NCI-H2196 treated with DMSO at 0.1 percent for 48 hours (cell line): ENCODE data around the gene DENR.
"Not testable (repeated sequence)": the region's sequence is repeated elsewhere in the genome, so short reads cannot be mapped to it uniquely, and the experiment has no call there.

ENCODE experiments used
- DNase-seq: peaks from one replicate; lab custom pipeline; 2025; ENCODE audit not compliant: unreplicated experiment; lab: John Stamatoyannopoulos, UW

The DENR gene

DNA sequence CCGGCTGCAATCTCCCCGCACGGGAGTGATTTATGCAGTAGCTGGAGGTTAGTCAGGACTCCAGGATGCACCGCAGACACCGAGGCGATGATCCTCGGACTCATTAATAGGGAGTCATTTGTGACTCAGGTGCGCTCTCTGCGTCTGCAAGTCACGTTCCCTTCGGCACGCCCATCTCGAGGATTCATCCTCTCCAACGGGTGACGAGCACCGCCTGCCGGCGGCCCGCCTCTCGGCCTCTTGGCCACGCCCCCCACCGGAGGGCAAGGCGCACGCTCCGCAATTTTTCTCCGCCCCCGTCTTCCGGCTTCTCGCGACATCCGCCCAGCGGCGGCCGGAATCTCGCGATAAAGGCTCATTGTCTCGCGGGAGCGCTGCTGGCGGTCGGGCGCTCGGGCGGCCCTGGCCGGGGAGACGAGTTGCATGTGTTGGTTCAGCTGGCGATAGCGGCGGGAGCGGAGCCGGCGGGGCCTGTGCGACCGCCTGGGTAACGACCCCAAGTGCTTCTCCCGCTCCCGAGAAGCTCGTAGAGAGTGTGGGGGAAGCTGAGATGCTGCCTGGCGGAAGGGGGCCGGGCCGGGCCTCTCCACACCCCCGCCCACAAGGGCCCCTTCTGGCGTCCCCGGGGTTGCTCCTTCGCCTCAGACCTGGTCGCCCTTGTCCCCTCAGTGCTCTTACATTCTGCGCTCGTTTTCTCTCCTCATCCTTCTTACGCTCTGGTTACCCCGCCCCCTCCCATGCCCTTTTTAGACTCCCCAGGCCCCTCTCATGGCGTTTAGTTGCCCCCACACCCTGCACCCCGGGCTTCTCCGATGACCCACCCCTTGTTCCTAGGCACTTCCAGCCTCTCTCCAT is at the start of gene DENR:
Gene DENR (plus strand): TSS at position 361 of the 855 bp plus-strand sequence. CDS start 878 bp downstream, outside the sequence.
- peak; percentile 95 for DNase-seq

- not testable (repeated sequence) for DNase-seq
Measured at GRCh38 chr12:122702890-122703611, 49.6 kb upstream of the DENR start, which contains the start of gene HCAR2. Gene HCAR2 (minus strand): TSS chr12:122703357. CDS start chr12:122703283, 74 bp downstream.

GRCh38 chr12:122703841-122704240 is 48.8 kb upstream of the DENR start:
- not testable (repeated sequence) for DNase-seq

DNA sequence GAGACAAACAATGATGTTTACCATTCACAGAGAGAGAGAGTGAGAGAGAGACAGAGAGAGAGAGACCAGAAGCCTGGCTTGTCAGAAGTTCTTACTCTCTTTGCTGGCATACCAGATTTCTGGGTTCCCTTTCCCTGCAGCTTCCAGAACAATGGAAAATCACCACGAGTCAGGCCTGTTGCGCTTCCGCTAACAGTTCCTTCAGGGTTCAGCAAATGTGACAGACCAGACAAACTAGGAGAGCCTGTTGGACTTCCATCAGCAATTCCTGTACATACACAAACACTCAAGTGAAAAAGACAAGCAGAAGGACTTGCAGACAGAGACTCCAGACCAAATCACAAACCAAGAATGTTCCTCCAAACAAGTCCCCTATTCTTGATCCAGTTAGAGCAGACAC is 43.3 kb upstream of the DENR start:
- not testable (repeated sequence) for DNase-seq

DNA sequence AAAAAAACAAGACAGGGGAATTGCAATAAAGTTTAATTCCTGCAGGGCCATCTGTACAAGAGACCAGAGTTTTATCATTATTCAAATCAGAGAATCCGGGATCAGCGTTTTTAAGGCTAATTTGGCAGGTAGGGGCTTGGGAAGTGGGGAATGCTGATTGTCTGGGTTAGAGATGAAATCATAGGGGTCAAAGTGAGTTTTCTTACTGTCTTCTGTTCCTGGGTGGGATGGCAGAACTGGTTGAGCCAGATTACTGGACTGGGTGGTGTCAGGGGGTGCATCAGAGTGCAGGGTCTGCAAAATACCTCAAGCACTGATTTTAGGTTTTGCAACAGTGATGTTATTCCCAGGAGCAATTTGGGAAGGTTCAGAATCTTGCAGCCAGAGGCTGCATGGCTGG is 42.3 kb upstream of the DENR start:
- not testable (repeated sequence) for DNase-seq

GRCh38 chr12:122711266-122711665 is 41.4 kb upstream of the DENR start:
- DNase-seq: not testable (repeated sequence)

GRCh38 chr12:122713491-122714188 is 39.0 kb upstream of the DENR start:
- DNase-seq: not testable (repeated sequence)

GRCh38 chr12:122715211-122715610 is 37.4 kb upstream of the DENR start:
- not testable (repeated sequence) for DNase-seq

DNA sequence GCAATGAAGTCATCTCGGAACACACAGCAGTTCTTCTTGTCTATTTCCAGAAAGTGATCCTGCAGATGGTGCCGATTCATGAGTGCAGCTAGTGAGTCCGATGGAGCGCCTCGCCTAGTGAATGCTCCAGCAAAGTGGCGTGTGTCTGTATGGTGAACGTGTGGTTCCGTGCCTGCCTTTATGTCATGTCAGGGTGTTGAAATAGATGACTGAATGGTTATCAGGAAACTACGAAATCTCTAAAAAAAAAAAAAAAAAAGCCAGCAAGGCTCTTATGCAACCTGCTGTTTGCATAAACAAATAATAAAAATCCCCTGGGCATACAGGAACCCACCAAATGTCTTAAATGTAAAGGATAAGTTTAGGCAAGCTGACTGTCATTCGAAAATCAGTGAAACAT is 36.0 kb upstream of the DENR start, which contains the start of gene HCAR3:
Gene HCAR3 (minus strand): TSS at position 154 of the 400 bp plus-strand sequence. CDS start 74 bp downstream, at position 80.
- DNase-seq: not testable (repeated sequence)

DNA sequence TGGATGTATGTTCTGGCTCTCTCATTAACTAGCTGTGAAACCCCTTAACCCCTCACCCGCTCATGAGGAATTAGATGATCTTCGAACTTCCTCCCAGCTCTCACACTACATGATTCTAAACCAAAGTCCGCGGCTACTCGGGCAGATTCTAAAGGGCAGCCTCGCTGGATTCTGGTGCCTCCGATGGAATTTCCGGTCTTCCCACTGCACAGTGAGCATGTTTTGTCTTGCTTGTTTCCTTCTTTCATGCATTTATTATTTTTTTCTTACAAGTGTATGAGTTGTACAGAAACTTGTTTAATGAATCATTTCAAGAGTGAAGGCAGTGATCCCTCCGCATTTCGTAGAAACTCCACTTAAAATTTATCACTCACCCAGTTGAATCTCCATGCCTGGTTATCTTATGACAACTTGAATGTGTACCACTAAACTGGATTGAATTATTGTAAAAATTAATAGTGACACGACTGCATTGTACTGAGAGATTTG is 31.5 kb upstream of the DENR start:
- DNase-seq: no peak

DNA sequence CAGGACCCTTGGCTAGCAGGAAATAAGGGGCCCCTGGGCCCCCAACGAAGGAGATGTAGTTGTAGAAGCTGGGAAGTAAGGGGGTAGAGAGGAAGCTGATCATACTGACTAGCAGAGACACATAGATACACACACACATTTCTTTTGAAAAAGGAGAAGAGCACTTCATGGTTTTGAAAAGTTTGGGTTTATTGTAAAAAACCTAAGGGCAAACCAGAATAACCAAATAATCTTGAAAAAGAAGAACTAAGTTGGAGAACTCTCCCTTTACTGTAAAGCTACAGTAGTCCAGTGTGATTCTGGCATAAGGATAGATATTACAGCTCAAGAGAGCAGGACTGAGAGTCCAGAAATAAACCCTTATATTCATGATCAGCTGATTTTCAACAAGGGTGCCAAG is 30.2 kb upstream of the DENR start:
- no peak for DNase-seq

DNA sequence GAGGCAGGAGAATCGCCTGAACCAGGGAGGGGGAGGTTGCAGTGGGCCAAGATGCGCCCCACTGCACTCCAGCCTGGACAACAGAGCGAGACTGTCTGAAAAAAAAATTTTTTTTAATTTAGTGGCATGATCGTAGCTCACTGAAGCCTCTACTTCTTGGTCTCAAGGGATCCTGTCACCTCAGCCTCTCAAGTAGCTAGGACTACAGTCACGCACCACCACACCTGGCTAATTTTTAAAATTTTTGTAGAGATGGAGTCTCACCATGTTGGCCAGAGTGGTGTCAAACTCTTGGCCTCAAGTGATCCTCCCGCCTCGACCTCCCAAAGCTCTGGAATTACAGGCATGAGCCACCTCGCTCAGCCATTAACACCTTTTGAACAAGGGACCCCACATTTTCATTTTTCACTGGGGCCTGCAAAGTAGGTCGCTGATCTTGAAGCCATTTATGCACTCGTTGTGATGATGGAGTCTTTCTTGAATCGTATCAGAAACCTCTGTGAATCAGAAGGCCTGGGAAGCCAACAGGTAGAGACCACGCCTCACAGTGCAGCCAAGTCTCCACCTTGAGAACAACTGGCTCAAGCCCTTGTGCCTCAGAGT is 27.9 kb upstream of the DENR start:
- no peak for DNase-seq

DNA sequence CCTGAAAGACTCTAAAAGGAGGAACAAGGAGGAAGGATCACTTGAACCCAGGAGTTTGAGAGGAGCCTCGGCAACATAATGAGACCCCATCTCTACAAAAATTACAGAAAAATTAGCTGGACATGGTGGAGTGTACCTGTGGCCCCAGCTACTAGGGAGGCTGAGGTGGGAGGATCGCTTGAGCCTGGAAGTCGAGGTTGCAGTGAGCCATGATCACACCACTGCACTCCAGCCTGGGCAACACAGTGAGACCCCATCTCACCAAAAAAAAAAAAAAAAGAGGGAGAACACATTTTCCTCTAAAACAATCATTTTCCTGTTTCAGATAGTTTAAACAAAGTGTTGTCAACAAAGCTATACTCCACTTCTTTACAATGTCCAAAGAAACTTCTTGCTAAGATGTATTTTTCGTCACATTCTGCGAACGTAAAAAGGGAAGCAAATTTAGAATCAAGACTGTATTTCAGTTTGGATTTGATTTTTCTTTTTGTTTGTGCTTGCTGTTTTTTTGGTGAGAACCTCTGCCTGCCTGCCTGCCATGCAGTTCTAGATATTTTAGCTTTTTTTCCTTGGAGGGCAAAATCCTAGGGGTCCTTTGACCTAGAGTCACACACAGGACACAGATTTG is 27.1 kb upstream of the DENR start:
- no peak for DNase-seq

DNA sequence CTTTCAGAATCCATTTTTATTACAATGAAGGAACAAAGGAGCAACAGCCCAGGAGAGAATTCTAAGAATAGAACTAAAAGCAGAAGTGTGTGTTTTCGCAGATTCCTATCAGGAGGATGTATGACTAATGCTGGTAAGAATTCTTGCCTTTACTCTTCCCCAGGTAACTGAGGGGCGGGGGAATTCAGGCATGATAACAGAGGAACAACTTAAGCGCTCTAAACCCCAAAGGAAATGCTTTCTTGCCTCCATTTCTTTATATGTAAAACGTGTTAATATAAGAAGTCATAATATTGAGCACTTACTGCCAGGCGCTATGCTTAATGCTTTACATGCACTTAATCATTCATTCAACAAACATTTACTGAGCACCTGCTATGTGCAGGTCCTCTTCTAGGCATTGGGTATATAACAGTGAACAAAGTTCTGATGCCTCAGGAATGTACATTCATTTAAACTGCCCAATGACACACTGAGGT is 26.5 kb upstream of the DENR start:
- no peak for DNase-seq

DNA sequence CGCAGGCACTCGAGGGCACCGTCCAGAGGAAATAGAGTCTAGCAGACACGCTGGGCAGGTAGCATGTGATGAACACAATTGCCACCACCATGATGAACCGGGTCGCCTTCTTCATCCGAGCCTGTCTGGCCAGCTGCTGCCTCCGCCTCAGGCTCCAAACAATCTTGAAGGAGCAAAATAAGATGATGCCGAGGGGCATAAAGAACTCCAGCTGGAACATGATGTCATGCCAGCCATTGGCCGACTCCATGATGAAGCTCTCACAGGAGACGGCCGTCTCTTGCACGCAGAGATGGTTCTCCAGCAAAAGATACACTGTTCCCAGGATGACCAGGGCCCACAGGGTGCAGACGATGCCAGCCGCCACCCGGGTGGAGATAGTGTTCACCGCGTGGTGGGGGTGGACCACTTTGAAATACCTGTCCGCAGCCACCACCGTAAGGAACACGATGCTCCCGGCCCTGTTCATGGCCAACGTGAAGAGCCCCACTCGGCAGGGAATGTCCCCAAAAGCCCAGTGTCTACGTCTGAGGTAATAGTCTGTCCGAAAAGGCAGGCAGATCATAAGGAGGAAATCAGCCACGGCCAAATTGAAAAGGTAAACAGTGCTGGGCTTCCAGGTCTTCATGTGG is 22.9 kb upstream of the DENR start:
- DNase-seq: no peak

DNA sequence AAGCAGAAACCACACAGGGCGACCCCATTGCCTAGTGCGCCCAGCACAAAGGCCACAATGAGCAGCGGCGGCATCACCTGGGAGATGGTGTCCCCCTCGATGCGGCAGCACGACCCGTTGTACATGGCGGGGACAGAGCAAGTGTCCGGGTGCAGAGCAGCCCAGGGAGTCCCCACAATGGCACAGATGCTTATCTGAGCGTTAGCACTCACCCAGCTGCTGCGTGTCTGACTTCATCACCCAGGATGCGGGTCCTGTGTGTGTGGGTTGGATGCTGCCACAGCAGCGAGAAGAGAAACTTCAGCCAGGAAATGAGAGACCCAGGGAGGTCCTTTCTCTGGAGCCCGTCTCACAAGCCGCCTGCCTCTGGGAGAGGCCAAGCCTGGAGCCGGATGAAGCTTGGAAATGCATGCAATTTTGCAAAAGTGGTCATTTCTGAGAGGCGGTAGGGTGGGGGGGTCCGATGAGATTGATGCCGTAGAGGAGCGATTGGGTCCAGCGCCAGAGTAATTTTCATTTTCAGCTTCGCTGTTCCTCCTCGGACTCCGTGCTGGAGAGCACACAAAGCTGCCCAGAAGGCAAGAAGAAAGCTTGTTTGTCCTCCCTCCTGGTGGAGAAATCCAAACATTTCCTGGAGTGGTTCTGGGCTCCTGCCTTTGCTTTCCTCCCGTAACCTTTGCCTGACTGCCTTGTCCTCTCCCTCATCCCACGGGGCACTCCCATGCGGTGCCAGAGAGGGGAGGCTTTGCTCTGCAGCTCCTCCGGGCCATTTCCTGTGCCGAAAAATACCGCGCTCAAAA is 22.2 kb upstream of the DENR start, which contains the start of gene HCAR1:
Gene HCAR1 (minus strand): TSS at position 630 of the 800 bp plus-strand sequence. CDS start 505 bp downstream, at position 125.
- DNase-seq: no peak

GRCh38 chr12:122732170-122732569 is 20.5 kb upstream of the DENR start:
- no peak for DNase-seq

DNA sequence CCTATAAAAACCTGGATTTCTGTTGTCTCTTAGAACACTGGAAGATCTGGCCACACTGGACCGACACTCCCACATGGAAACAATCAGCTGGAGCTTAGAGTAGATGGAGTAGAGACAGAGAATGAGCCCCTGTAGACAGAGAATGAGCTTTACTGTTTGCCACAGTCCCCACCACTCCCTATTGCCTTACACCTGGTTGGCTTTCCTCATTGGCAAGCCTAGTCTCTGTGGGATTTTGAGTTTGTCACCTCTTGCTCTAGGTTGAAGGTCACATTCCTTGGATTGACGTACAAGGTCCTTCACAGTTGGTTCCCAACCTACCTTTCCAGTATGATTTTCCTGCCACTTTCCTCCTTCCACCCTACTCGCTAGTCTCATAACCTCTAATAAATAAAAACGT is 20.0 kb upstream of the DENR start:
- DNase-seq: no peak

GRCh38 chr12:122738571-122738970 is 14.1 kb upstream of the DENR start:
- no peak for DNase-seq
